Measurements from ENCODE around the gene GFY.

GRCh38 chr19:49455773-49456172, 30.6 kb downstream of the GFY start:
- TF ChIP-seq YY1 (IDR thresholded peaks at IDR 0.05; ENCODE audit: insufficient read depth, insufficient read length) (no peak), SUZ12 (IDR thresholded peaks at IDR 0.05; ENCODE audit: extremely low read depth, insufficient read depth, insufficient read length) (no peak), ZNF274 (IDR thresholded peaks at IDR 0.05; ENCODE audit: low read depth, low read length) (no peak)

Data from NT2/D1 (cell line).